HG02885 (cell line): ENCODE data around the gene MINAR1.

Experiments
- ATAC-seq: cut with Tn5 transposase; IDR thresholded peaks from one replicate; pipeline ENCODE4 v1.9.1; 2021; ENCODE audit warnings: mild to moderate bottlenecking; ENCODE audit not compliant: unreplicated experiment, poor library complexity

MINAR1 gene

GRCh38 chr15:79459666-79460065, 27.5 kb downstream of the MINAR1 start:
- no peak for ATAC-seq

GRCh38 chr15:79463043-79463780, 31.1 kb downstream of the MINAR1 start:
- ATAC-seq, result no peak

- ATAC-seq, result no peak
Measured at GRCh38 chr15:79463781-79464270, 31.7 kb downstream of the MINAR1 start.

GRCh38 chr15:79466488-79466887, 34.4 kb downstream of the MINAR1 start:
- ATAC-seq, result no peak

- no peak for ATAC-seq
Measured at GRCh38 chr15:79467865-79468586, 35.9 kb downstream of the MINAR1 start.

GRCh38 chr15:79472446-79472845, 40.3 kb downstream of the MINAR1 start:
- no peak for ATAC-seq

- ATAC-seq, result no peak
Measured at GRCh38 chr15:79474252-79474651, 42.1 kb downstream of the MINAR1 start.

GRCh38 chr15:79475306-79475705, 43.2 kb downstream of the MINAR1 start:
- ATAC-seq, result no peak

- no peak for ATAC-seq
Measured at GRCh38 chr15:79478108-79478507, 46.0 kb downstream of the MINAR1 start.

- no peak for ATAC-seq
Measured at GRCh38 chr15:79479616-79480015, 47.5 kb downstream of the MINAR1 start.

GRCh38 chr15:79481793-79482192, 49.7 kb downstream of the MINAR1 start:
- ATAC-seq, result no peak
